Chondrocyte (in vitro differentiated cells): ENCODE measurements around the gene SEMA3B. TPM values are rescaled to one million over a fixed set of nuclear protein-coding genes. Genes with fewer than 3 reads are reported as not detected.
"Not testable (repeated sequence)": the region's sequence is repeated elsewhere in the genome, so short reads cannot be mapped to it uniquely, and the experiment has no call there.

Source experiments
- DNase-seq: peaks from one replicate; pipeline ENCODE4 v3.0.0; 2021; ENCODE audit warnings: mixed read lengths, low spot score
- H3K27ac Mint-ChIP-seq: one replicate; pipeline ENCODE4 v1.8.0; 2021; ENCODE audit warnings: mild to moderate bottlenecking, moderate library complexity, mixed read lengths; ENCODE audit not compliant: unreplicated experiment
- H3K27me3 Mint-ChIP-seq: 2 replicates; pipeline ENCODE4 v1.8.0; 2021; ENCODE audit warnings: low read depth, mixed read lengths
- H3K36me3 Mint-ChIP-seq: 2 replicates; pipeline ENCODE4 v1.8.0; 2021; ENCODE audit warnings: low read depth, mixed read lengths
- H3K4me1 Mint-ChIP-seq: 2 replicates; pipeline ENCODE4 v1.8.0; 2021; ENCODE audit warnings: low read depth, mild to moderate bottlenecking, mixed read lengths
- H3K4me3 Mint-ChIP-seq: one replicate; pipeline ENCODE4 v1.8.0; 2021; ENCODE audit warnings: mild to moderate bottlenecking, moderate library complexity, mixed read lengths; ENCODE audit not compliant: unreplicated experiment
- H3K9me3 Mint-ChIP-seq: 2 replicates; pipeline ENCODE4 v1.8.0; 2021; ENCODE audit warnings: low read depth, mixed read lengths
- total RNA-seq: library from RNA; stranded (reverse); gene quantifications from 3 replicates; pipeline ENCODE4 v1.2.1, GENCODE V29; 2021
- TF ChIP-seq, protein P1 (sequence below): fragments of 200-600 bp; sonication (generic); IDR thresholded peaks from 2 replicates; pipeline ENCODE4 v1.5.0; 2021; ENCODE audit warnings: antibody characterized with exemption, mild to moderate bottlenecking, moderate library complexity

The SEMA3B gene
- total RNA-seq, 1 donor from 2014 or later = 16.4 TPM

DNA sequence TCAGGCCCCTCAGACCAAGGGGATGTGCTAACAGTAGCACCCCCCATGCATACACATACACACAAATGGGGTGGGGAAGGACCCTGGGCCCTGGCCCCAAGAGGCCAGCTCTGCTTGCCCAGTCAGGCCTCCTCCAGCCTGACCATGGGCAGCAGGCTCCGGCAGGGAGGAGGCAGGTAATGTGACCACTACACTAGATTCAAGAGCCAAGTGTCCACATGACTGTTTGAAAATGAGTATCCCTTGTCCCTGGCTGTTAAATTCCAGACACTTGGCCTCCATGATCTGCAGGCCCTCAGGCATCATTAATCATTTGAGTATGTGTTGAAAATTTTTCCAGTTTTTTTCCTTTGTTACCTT is 46.8 kb upstream of the SEMA3B start:
- DNase-seq = no peak
- Mint-ChIP-seq H3K4me1 (peaks cover 11% of the 10 kb centered on the region), H3K4me3 (no peak overlapping the region), H3K36me3 (no peaks in the 10 kb centered on the region), H3K27ac (no peak overlapping the region), H3K27me3 (peaks cover 9% of the 10 kb centered on the region), H3K9me3 (no peaks in the 10 kb centered on the region)
- TF ChIP-seq, protein P1, sequence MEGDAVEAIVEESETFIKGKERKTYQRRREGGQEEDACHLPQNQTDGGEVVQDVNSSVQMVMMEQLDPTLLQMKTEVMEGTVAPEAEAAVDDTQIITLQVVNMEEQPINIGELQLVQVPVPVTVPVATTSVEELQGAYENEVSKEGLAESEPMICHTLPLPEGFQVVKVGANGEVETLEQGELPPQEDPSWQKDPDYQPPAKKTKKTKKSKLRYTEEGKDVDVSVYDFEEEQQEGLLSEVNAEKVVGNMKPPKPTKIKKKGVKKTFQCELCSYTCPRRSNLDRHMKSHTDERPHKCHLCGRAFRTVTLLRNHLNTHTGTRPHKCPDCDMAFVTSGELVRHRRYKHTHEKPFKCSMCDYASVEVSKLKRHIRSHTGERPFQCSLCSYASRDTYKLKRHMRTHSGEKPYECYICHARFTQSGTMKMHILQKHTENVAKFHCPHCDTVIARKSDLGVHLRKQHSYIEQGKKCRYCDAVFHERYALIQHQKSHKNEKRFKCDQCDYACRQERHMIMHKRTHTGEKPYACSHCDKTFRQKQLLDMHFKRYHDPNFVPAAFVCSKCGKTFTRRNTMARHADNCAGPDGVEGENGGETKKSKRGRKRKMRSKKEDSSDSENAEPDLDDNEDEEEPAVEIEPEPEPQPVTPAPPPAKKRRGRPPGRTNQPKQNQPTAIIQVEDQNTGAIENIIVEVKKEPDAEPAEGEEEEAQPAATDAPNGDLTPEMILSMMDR = no peak

DNA sequence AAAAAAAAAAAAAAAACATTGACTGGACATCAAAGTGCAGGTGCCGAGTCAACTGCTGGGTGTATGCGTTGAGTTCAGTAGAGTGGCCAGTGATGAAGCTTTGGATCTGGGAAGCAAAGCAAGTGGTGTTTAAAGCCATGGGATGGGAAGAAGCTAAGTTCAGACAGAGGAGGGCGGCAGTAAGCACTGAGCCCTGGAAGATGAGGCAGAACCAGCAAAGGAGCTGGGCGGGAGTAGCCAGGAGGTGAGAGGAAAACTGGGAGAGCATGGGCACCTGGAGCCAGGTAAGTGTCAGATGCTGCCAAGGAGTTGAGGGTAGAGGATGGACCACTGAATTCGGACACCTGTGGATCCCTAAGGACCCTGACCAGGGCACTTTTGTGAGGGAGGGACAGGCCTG is 44.3 kb upstream of the SEMA3B start:
- peaks cover 22% of the 10 kb centered on the region for H3K4me1 Mint-ChIP-seq
- H3K9me3 Mint-ChIP-seq = no peaks in the 10 kb centered on the region
- TF ChIP-seq, protein P1 = no peak
- no peak for DNase-seq
- peaks cover 9% of the 10 kb centered on the region for H3K27me3 Mint-ChIP-seq
- no peak overlapping the region for H3K4me3 Mint-ChIP-seq
- no peaks in the 10 kb centered on the region for H3K36me3 Mint-ChIP-seq
- no peak overlapping the region for H3K27ac Mint-ChIP-seq

DNA sequence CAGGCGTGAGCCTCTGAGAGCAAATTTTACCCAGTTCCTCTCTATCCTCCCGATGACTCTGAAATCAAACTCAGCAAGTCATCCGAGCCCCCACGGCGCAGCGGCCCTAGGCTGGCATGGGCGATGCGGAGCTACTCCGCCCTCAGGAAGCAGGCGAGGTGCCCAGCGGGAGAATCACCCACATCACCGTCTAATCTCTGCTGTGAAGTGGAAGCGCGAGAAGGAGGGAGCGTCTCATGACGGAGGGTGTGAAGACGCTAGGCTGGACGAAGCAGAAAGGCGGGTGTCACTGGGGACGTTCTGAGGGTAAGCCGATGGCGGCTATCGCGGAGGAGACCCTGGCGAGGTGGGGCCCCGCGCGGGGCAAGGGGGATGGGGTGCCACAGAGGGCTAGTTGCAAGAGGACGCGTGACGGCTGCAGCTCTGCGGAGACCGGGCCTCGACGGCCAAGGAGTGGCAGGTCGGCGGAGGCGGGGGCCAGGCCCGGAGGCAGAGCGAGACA is 42.0 kb upstream of the SEMA3B start:
- DNase-seq = no peak

DNA sequence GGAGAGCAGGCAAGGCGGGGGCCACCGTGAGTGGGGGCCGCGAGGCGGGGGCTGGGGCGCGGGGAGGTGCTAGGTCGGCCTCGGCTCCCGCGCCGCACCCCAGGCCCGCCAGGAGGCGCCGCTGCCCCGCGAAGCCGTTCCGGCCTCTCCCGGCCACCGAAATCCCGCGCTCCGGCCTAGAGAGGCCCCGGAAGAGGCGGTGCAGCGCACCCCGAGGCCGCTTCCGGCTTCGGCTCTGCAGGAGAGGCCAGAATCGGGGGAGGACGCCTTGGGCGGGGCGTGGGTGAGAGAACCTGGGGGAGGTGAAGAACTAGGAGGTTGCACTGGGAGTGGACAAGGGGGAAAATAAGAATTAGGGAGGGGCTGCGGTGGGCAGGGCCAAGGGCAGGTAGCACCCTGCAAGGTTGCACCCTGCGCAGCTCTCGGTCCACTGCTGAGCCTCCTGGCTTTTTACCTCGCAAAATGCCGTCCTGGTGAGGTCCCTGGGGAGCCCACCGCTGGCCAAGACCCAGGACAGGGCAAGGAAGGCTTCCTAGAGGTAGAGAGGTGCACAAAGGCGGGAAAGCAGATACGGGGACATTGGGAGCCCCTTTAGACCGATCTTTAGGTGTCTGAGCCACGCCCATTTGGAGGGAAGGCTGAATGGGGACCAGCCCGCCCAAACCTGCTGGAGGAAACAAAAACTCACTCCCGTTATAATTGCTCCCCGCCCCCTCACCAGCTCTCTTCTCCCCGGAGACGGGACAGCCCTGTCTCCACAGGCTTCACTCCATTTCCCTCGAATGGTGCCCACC is 41.4 kb upstream of the SEMA3B start:
- peak overlapping the region; percentile 93 for H3K27ac Mint-ChIP-seq
- no peaks in the 10 kb centered on the region for H3K36me3 Mint-ChIP-seq
- no peaks in the 10 kb centered on the region for H3K9me3 Mint-ChIP-seq
- H3K27me3 Mint-ChIP-seq = peaks cover 9% of the 10 kb centered on the region
- DNase-seq = no peak
- H3K4me3 Mint-ChIP-seq = peak overlapping the region; percentile 92
- TF ChIP-seq, protein P1 = peak; percentile 95
- H3K4me1 Mint-ChIP-seq = peaks cover 22% of the 10 kb centered on the region

More for the DNA sequence above, 42.0 kb upstream of the SEMA3B start:
- Mint-ChIP-seq H3K9me3 (no peaks in the 10 kb centered on the region), H3K4me3 (peak overlapping the region; percentile 92), H3K27me3 (peaks cover 9% of the 10 kb centered on the region), H3K36me3 (no peaks in the 10 kb centered on the region), H3K27ac (peak overlapping the region; percentile 93), H3K4me1 (peaks cover 22% of the 10 kb centered on the region)
- TF ChIP-seq, protein P1 = no peak

DNA sequence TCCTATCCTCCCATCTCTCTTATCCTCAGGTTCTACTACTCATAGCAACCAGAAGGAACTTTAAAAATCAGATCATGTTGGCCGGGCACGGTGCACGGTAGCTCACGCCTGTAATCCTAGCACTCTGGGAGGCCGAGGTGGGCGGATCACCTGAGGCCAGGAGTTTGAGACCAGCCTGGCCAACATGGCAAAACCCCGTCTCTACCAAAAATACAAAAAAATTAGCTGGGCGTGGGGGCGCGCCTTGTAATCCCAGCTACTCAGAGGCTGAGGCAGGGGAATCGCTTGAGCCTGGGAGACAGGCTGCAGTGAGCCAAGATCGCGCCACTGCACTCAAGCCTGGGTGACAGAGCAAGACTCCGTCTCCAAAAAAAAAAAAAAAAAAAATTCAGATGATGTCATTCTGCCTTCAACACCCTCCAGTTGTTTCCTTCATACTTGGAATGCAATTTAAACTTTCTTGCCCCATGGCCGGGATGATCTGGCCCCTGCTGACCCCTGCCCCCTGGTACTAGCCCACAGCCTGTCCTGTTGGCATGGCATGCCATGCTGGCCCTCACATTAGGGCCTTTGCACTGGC is 40.7 kb upstream of the SEMA3B start:
- not testable (repeated sequence) for H3K27ac Mint-ChIP-seq, DNase-seq, H3K27me3 Mint-ChIP-seq, H3K36me3 Mint-ChIP-seq, H3K9me3 Mint-ChIP-seq
- H3K4me3 Mint-ChIP-seq = peak overlapping the region; percentile 92
- peaks cover 22% of the 10 kb centered on the region for H3K4me1 Mint-ChIP-seq
